ENCODE results near the gene KTI12. TPM values are rescaled to one million over a fixed set of nuclear protein-coding genes. Genes with fewer than 3 reads are reported as not detected.

Gene KTI12
- total RNA-seq, 2 experiments from 2014 or later = 13.4 to 14.0 TPM

- Mint-ChIP-seq H3K36me3 (ENCODE audit: low read depth) (no peaks in the 10 kb centered on the region), H3K4me1 (ENCODE audit: low read depth) (no peaks in the 10 kb centered on the region), H3K9me3 (no peaks in the 10 kb centered on the region), H3K27me3 (peaks cover 2% of the 10 kb centered on the region), H3K4me3 (no peak overlapping the region), H3K27ac (no peak overlapping the region)
- TF ChIP-seq CTCF (IDR thresholded peaks at IDR 0.05) = no peak
- POLR2A ChIA-PET = no interaction called here
- intact Hi-C loops (cut with micrococcal nuclease) = no loop called here
- ATAC-seq (no peak), DNase-seq (no peak)
- CTCF ChIA-PET = no interaction called here
These were observed 51.4 kb downstream of the KTI12 start for GRCh38 chr1:51982161-51982560.

Other genes starting within 250 kb of the KTI12 start
- 100 to 1,000 TPM; 119 to 124 TPM for gene NRDC, start 155.1 kb downstream of the KTI12 start, total RNA-seq
- gene RAB3B, start 43.1 kb downstream of the KTI12 start, total RNA-seq = under 1 TPM; 0.11 to 0.13 TPM
- 10 to 100 TPM; 24.3 to 34.7 TPM for gene TXNDC12, start 21.4 kb upstream of the KTI12 start, total RNA-seq
- gene BTF3L4, start 22.5 kb upstream of the KTI12 start, total RNA-seq = 10 to 100 TPM; 30.0 to 33.1 TPM
- gene ZFYVE9, start 108.3 kb upstream of the KTI12 start, total RNA-seq = 1 to 10 TPM; 5.0 to 5.6 TPM